Hematopoietic multipotent progenitor cell treated with erythropoietin and hydrocortisone succinate and interleukin-3 and kit ligand, for 4 days (in vitro differentiated cells): ENCODE results near the gene TMEM17.

Source experiments
- DNase-seq: peaks from one replicate; pipeline ENCODE4 v3.0.0-alpha.2; 2015

Gene TMEM17

GRCh38 chr2:62471404-62471803 lies 34.6 kb downstream of the TMEM17 start:
- no peak for DNase-seq

GRCh38 chr2:62469548-62469947 lies 36.4 kb downstream of the TMEM17 start:
- DNase-seq, result no peak

- DNase-seq, result no peak
Observed at GRCh38 chr2:62469114-62469513, 36.9 kb downstream of the TMEM17 start.

- DNase-seq, result peak; percentile 37
Observed at GRCh38 chr2:62467475-62468321, 38.3 kb downstream of the TMEM17 start.

- no peak for DNase-seq
Observed at GRCh38 chr2:62467100-62467474, 38.9 kb downstream of the TMEM17 start.

- DNase-seq, result no peak
Observed at GRCh38 chr2:62466503-62466854, 39.5 kb downstream of the TMEM17 start.

- peak; percentile 15 for DNase-seq
Observed at GRCh38 chr2:62465741-62466502, 40.1 kb downstream of the TMEM17 start.

GRCh38 chr2:62465039-62465740 lies 40.8 kb downstream of the TMEM17 start:
- DNase-seq, result no peak

GRCh38 chr2:62464221-62465007 lies 41.6 kb downstream of the TMEM17 start:
- DNase-seq, result no peak

- DNase-seq, result no peak
Observed at GRCh38 chr2:62462211-62462610, 43.8 kb downstream of the TMEM17 start.

- no peak for DNase-seq
Observed at GRCh38 chr2:62461707-62462106, 44.3 kb downstream of the TMEM17 start.

- DNase-seq, result no peak
Observed at GRCh38 chr2:62461017-62461553, 44.9 kb downstream of the TMEM17 start.

- no peak for DNase-seq
Observed at GRCh38 chr2:62460175-62460574, 45.8 kb downstream of the TMEM17 start.

- DNase-seq, result no peak
Observed at GRCh38 chr2:62459672-62460071, 46.3 kb downstream of the TMEM17 start.

GRCh38 chr2:62459106-62459505 lies 46.9 kb downstream of the TMEM17 start:
- DNase-seq, result no peak

- no peak for DNase-seq
Observed at GRCh38 chr2:62458671-62459081, 47.3 kb downstream of the TMEM17 start.

GRCh38 chr2:62458206-62458641 lies 47.8 kb downstream of the TMEM17 start:
- DNase-seq, result no peak

- DNase-seq, result no peak
Observed at GRCh38 chr2:62457556-62457955, 48.4 kb downstream of the TMEM17 start.

- peak; percentile 74 for DNase-seq
Observed at GRCh38 chr2:62456721-62457539, 49.1 kb downstream of the TMEM17 start.

GRCh38 chr2:62455957-62456692 lies 49.9 kb downstream of the TMEM17 start:
- DNase-seq, result no peak

GRCh38 chr2:62453955-62454354 lies 52.0 kb downstream of the TMEM17 start:
- DNase-seq, result no peak
